ENCODE measurements around the gene CFAP97D1.

The CFAP97D1 gene

DNA sequence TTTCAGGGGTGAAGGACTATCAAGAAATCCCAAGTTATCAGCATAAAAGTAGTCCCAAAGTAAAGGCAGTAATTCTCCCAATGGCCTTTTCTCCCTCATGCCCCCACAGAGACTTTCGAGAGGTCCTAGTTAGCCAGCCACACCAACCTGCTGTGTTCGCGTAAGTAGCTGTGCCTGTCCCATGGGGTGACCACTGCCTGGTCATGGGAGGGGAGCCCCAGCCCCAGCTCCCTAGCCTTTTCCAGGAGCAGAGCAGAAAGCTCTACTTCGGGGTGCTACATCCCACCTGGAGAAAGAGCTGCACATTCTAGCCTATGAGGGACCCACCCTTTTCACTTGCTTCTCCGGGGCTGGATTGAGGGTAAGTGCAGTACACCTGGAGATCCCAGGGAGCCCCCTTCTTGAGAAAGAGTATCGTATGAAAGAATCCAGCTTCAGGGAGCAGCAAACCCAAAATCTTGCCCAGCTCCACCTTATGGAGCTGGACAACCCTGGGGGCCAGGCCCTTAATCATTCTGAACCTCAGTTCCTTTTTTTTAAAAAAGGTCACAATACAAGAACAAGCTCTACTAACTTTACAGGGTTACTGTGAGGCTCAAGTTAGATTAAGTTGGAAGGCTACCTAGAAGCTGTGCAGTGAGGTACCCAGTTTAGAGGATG lies 13.1 kb upstream of the CFAP97D1 start:
- DNase-seq (ENCODE audit: insufficient read length, low spot score) (no peak), FAIRE-seq (no peak)
- TF ChIP-seq, protein P1, sequence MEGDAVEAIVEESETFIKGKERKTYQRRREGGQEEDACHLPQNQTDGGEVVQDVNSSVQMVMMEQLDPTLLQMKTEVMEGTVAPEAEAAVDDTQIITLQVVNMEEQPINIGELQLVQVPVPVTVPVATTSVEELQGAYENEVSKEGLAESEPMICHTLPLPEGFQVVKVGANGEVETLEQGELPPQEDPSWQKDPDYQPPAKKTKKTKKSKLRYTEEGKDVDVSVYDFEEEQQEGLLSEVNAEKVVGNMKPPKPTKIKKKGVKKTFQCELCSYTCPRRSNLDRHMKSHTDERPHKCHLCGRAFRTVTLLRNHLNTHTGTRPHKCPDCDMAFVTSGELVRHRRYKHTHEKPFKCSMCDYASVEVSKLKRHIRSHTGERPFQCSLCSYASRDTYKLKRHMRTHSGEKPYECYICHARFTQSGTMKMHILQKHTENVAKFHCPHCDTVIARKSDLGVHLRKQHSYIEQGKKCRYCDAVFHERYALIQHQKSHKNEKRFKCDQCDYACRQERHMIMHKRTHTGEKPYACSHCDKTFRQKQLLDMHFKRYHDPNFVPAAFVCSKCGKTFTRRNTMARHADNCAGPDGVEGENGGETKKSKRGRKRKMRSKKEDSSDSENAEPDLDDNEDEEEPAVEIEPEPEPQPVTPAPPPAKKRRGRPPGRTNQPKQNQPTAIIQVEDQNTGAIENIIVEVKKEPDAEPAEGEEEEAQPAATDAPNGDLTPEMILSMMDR (IDR thresholded peaks at IDR 0.05; ENCODE audit: insufficient read depth, missing control alignments), result no peak

- TF ChIP-seq, protein P1 (IDR thresholded peaks at IDR 0.05; ENCODE audit: insufficient read depth, missing control alignments), result no peak
- FAIRE-seq, result no peak
- no peak for DNase-seq (ENCODE audit: insufficient read length, low spot score)
These were observed 12.5 kb upstream of the CFAP97D1 start for GRCh38 chr17:43767713-43768059.

DNA sequence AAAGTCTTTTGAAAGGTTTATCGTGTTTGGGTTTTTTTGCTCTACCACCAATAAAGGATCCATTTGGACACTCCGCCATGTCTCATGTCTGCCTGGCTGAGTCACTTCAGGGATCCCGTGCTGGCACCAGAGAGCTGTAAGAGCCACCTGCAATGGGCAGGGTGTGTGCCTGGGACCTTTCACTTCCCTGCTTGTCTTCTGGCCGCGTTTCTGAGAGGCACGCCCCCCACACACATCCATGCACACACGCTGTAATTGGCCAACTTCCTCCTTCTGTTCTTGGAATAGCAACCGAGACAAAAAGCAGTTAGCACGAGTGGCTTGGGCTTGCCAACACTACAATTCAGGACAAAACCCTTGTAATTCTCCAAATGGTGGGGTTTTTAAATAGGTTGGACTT lies 11.9 kb upstream of the CFAP97D1 start:
- TF ChIP-seq, protein P1 (IDR thresholded peaks at IDR 0.05; ENCODE audit: insufficient read depth, missing control alignments), result no peak
- DNase-seq (ENCODE audit: insufficient read length, low spot score) (no peak), FAIRE-seq (no peak)

- DNase-seq (ENCODE audit: insufficient read length, low spot score) (no peak), FAIRE-seq (no peak)
- TF ChIP-seq, protein P1 (IDR thresholded peaks at IDR 0.05; ENCODE audit: insufficient read depth, missing control alignments), result no peak
These were observed 11.3 kb upstream of the CFAP97D1 start for GRCh38 chr17:43768943-43769342.

- DNase-seq (ENCODE audit: insufficient read length, low spot score), result no peak
- TF ChIP-seq, protein P1 (IDR thresholded peaks at IDR 0.05; ENCODE audit: insufficient read depth, missing control alignments), result no peak
- FAIRE-seq, result no peak
These were observed 10.8 kb upstream of the CFAP97D1 start for GRCh38 chr17:43769426-43769825.

- TF ChIP-seq, protein P1 (IDR thresholded peaks at IDR 0.05; ENCODE audit: insufficient read depth, missing control alignments), result no peak
- DNase-seq (ENCODE audit: insufficient read length, low spot score) (no peak), FAIRE-seq (no peak)
These were observed 10.4 kb upstream of the CFAP97D1 start for GRCh38 chr17:43769859-43770258.

DNA sequence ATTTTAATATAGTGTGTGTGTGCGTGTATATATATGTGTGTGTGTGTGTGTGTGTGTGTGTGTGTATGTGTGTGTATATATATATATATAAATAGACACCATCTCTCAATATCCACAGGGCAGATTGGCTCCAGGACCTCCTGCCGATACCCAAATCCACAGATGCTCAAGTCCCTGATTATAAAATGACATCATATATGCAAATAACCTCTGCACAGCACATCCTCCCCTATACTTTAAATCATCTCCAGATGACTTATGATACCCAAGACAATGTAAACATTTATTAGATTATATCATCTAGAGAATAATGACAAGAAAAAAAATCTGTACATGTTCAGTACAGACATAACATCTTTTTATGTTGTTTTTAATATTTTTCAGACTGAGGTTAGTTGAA lies 9.3 kb upstream of the CFAP97D1 start:
- DNase-seq (ENCODE audit: insufficient read length, low spot score) (no peak), FAIRE-seq (no peak)
- TF ChIP-seq, protein P1 (IDR thresholded peaks at IDR 0.05; ENCODE audit: insufficient read depth, missing control alignments), result no peak

Measured in D721Med (cell line).